Suprapubic skin (tissue), 4 donors: ENCODE measurements around the gene HAPSTR1.

Source experiments
- POLR2A ChIP-seq, 2 donors: fragments of 450-650 bp; IDR thresholded peaks; one replicate each; pipeline ENCODE4 v1.6.1; 2017; ENCODE audit warnings: antibody characterized with exemption in 2 of 2, mild to moderate bottlenecking in 2 of 2, moderate library complexity in 2 of 2
- POLR2AphosphoS5 ChIP-seq, 3 donors: sonication (generic); formaldehyde crosslinking; IDR thresholded peaks; one replicate each; pipeline ENCODE4 v1.6.1; 2017; ENCODE audit warnings: antibody characterized with exemption in 3 of 3
- TF ChIP-seq, protein P1 (sequence below), 2 donors: fragments of 200-600 bp in 1 of 2; fragments of 450-650 bp in 1 of 2; sonication (generic) in 1 of 2; IDR thresholded peaks; one replicate each; pipeline ENCODE4 v1.5.1; 2016 to 2019; ENCODE audit warnings: antibody characterized with exemption in 2 of 2, mild to moderate bottlenecking in 1 of 2, moderate library complexity in 1 of 2

DNA sequence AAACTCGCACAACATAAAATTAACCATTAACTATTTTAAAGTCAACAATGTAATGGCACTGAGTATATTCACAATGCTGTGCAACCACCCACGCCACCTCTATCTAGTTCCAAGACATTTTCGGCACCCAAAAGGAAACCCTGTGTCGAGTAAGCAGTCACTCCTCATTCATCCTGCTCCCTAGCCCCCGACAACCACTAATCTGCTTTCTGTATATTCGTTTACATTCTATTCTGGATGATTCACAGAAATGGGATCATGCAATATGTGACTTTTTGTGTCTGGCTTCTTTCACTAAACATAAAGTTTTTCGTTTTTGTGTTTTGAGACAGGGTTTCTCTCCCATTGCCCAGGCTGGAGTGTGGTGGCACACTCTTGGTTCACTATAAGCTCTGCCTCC, 42.2 kb upstream of the HAPSTR1 start:
- TF ChIP-seq, protein P1, sequence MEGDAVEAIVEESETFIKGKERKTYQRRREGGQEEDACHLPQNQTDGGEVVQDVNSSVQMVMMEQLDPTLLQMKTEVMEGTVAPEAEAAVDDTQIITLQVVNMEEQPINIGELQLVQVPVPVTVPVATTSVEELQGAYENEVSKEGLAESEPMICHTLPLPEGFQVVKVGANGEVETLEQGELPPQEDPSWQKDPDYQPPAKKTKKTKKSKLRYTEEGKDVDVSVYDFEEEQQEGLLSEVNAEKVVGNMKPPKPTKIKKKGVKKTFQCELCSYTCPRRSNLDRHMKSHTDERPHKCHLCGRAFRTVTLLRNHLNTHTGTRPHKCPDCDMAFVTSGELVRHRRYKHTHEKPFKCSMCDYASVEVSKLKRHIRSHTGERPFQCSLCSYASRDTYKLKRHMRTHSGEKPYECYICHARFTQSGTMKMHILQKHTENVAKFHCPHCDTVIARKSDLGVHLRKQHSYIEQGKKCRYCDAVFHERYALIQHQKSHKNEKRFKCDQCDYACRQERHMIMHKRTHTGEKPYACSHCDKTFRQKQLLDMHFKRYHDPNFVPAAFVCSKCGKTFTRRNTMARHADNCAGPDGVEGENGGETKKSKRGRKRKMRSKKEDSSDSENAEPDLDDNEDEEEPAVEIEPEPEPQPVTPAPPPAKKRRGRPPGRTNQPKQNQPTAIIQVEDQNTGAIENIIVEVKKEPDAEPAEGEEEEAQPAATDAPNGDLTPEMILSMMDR (IDR thresholded peaks at IDR 0.05) = no peak
- no peak for TF ChIP-seq POLR2A (IDR thresholded peaks at IDR 0.05)
- no peak for TF ChIP-seq POLR2AphosphoS5 (IDR thresholded peaks at IDR 0.05)
